Adrenal gland (tissue), 12 donors: ENCODE measurements around the gene ZNF837. TPM values are rescaled to one million over a fixed set of nuclear protein-coding genes. Genes with fewer than 3 reads are reported as not detected.

Experiments used
- DNase-seq, 7 donors: peaks; one replicate each; pipeline ENCODE4 v3.0.0-alpha.2; 2019 to 2020
- H3K27ac ChIP-seq, 5 donors: fragments of 200-600 bp; sonication (generic) in 4 of 5; 1 replicate in 3 of 5; 2 replicates in 2 of 5; pipeline versions ENCODE4 v1.5.1 to v1.8.0; 2016 to 2020; ENCODE audit warnings: mild to moderate bottlenecking in 1 of 5
- H3K27me3 ChIP-seq: fragments of 200-600 bp; 2 replicates; pipeline ENCODE4 v1.8.0; 2021
- H3K36me3 ChIP-seq, 2 donors: fragments of 200-600 bp; replicated peaks in 1 of 2; 1 replicate in 1 of 2; 2 replicates in 1 of 2; pipeline versions ENCODE4 v1.5.1 to v1.8.0; 2018 to 2022
- H3K4me1 ChIP-seq, 2 donors: fragments of 200-600 bp; replicated peaks in 1 of 2; 1 replicate in 1 of 2; 2 replicates in 1 of 2; pipeline versions ENCODE4 v1.5.1 to v1.8.0; 2018 to 2021
- H3K4me3 ChIP-seq, 4 donors: fragments of 200-600 bp; sonication (generic) in 3 of 4; one replicate each; pipeline ENCODE4 v1.5.1; 2016 to 2018
- H3K9me3 ChIP-seq, 3 donors: fragments of 200-600 bp; sonication (generic) in 1 of 3; replicated peaks in 1 of 3; 1 replicate in 2 of 3; 2 replicates in 1 of 3; pipeline versions ENCODE4 v1.5.1 to v1.8.0; 2016 to 2021
- POLR2A ChIP-seq, 2 donors: fragments of 450-650 bp; IDR thresholded peaks; one replicate each; pipeline ENCODE4 v1.6.1; 2017; ENCODE audit warnings: antibody characterized with exemption in 2 of 2, mild to moderate bottlenecking in 2 of 2, moderate library complexity in 1 of 2
- WGBS, 4 donors: extraction: QIAGEN DNeasy Blood & Tissue Kit in 2 of 4; methylation state at CpG; one replicate each; pipeline versions ENCODE4 v1.1.5 to v1.1.7; 2013 to 2017; 5-methylcytosine and 5-hydroxymethylcytosine counted together
- intact Hi-C, 2 donors: fragments of 100-400 bp; cut with DNase I; formaldehyde crosslinking; loops; one replicate each; pipeline versions ENCODE4 v1.14.1 to v1.15.0; 2022 to 2023
- microRNA-seq, 3 donors: library from miRNA; unstranded; fragments of <30 nt; microRNA quantifications; one replicate each; pipeline ENCODE4, GENCODE V29; 2017 to 2020
- polyA plus RNA-seq, 3 donors: library from polyadenylated mRNA; stranded (reverse); fragments of 200-250 nt in 2 of 3; fragments of 350-450 nt in 1 of 3; fragmentation: Illumina TruSeq in 1 of 3; extraction: RNeasy Lipid Tissue Mini Kit (QIAGEN cat#74804) in 1 of 3; gene quantifications; one replicate each; pipeline ENCODE4 v1.2.3, GENCODE V29; 2013 to 2014
- small RNA-seq, 2 donors: library from RNA; depleted of rRNA; stranded (forward); fragments of <200 nt; gene quantifications; one replicate each; pipeline ENCODE3, GENCODE V24; 2016
- total RNA-seq, 9 donors: library from RNA; depleted of rRNA in 4 of 9; stranded (reverse); fragments of >200 nt in 4 of 9; fragments of 120-200 nt in 1 of 9; fragmentation: NEBNext Ultra II Directional in 1 of 9; extraction: Animal tissue kit (Norgen Biotek cat#: 25700) in 1 of 9; gene quantifications; one replicate each; pipeline versions ENCODE4 v1.1.0 to v1.2.4, GENCODE V29; 2013 to 2023
- TF ChIP-seq, protein P1 (sequence below), 6 experiments: fragments of 450-650 bp in 4 of 6; fragments of 200-600 bp in 2 of 6; sonication (generic) in 1 of 6; IDR thresholded peaks; 1 replicate in 5 of 6; 2 replicates in 1 of 6; pipeline versions ENCODE4 v1.5.1 to v1.8.0; 2016 to 2021; ENCODE audit warnings: antibody characterized with exemption in 6 of 6, mild to moderate bottlenecking in 2 of 6, moderate library complexity in 1 of 6
- donor health status: healthy with polysubstance abuse.
- donor health status: Bipolar disorder and iron deficiency.
- donor health status: DM: yes; HTN: yes; CAD: no.
- donor health status: DM: no; HTN: no; CAD: no.
- donor health status: DM: no; HTN: no; CAD: no.
- donor health status: DM: yes; HTN: yes; CAD: no.

Gene ZNF837
- total and polyA plus RNA-seq, 12 donors, result 0.09 to 10.5 (median 4.6) TPM

DNA sequence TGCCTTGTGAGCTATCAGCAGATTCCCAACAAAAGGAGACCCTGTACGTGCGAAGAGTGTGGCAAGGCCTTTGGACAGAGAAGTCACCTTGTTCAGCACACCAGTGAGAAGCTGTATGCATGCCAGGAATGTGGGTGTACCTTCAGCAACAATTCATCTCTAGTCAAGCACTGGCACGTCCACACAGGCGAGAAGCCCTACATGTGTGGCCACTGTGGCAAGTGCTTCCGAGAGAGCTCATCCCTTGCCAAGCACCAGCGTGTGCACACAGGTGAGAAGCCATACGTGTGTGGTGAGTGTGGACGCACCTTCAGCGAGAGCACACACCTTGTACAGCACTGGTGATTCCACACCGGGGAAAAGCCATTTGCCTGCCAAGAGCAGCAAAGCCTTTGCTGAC is 61.6 kb downstream of the ZNF837 start:
- no peaks in the 10 kb centered on the region for H3K9me3 ChIP-seq
- H3K27ac ChIP-seq, result no peak overlapping the region
- H3K36me3 ChIP-seq, result peaks cover 0 to 13% of the 10 kb centered on the region in 2 donors
- H3K4me1 ChIP-seq, result no peaks in the 10 kb centered on the region
- DNase-seq, result no peak
- WGBS, 4 donors, result 93 to 100% (median 95%) methylated on average over 3 to 10 of the region's 10 CpGs
- intact Hi-C loops, result no loop called here
- no peaks in the 10 kb centered on the region for H3K27me3 ChIP-seq
- TF ChIP-seq, protein P1, sequence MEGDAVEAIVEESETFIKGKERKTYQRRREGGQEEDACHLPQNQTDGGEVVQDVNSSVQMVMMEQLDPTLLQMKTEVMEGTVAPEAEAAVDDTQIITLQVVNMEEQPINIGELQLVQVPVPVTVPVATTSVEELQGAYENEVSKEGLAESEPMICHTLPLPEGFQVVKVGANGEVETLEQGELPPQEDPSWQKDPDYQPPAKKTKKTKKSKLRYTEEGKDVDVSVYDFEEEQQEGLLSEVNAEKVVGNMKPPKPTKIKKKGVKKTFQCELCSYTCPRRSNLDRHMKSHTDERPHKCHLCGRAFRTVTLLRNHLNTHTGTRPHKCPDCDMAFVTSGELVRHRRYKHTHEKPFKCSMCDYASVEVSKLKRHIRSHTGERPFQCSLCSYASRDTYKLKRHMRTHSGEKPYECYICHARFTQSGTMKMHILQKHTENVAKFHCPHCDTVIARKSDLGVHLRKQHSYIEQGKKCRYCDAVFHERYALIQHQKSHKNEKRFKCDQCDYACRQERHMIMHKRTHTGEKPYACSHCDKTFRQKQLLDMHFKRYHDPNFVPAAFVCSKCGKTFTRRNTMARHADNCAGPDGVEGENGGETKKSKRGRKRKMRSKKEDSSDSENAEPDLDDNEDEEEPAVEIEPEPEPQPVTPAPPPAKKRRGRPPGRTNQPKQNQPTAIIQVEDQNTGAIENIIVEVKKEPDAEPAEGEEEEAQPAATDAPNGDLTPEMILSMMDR (IDR thresholded peaks at IDR 0.05), result no peak
- no peak for TF ChIP-seq POLR2A (IDR thresholded peaks at IDR 0.05)
- no peak overlapping the region for H3K4me3 ChIP-seq

DNA sequence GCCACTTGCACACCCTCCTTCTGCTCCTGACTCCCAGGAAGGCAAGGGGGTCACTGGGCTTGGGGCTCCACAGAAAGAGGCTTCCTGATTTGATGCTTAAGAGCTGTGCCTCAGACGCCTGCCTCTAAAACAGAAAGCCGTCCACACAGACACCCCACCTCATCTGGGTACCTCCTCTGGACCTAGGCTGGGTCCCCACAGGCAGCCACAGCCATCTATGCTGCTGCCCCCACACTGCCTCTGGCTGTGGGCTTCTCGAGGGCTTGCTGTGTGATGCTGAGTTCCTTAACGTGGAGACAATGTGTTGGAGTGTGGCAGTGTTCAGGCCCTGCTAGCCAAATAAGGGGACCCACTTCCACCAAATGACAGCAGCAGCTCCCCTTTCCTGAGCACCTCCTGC is 62.5 kb downstream of the ZNF837 start:
- Histone ChIP-seq H3K27me3 (no peaks in the 10 kb centered on the region), H3K4me3 (no peak overlapping the region), H3K4me1 (no peaks in the 10 kb centered on the region), H3K36me3 (peaks cover 0 to 20% of the 10 kb centered on the region in 2 donors), H3K27ac (no peak overlapping the region), H3K9me3 (no peaks in the 10 kb centered on the region)
- 76 to 85% (median 85%) methylated on average over 3 to 4 of the region's 4 CpGs for WGBS, 4 donors
- intact Hi-C loops, result no loop called here
- no peak for DNase-seq
- TF ChIP-seq, protein P1 (IDR thresholded peaks at IDR 0.05), result no peak
- no peak for TF ChIP-seq POLR2A (IDR thresholded peaks at IDR 0.05)

Small RNAs within 50 kb of the gene (microRNA-seq; reads per million reads assigned to microRNA genes)
- gene MIR4754, result 0 to 0.57 (median 0.45) reads per million in 3 donors
- gene MIR6806, result 0 to 0.28 (median 0) reads per million in 3 donors

Small RNAs within 50 kb of the gene (small RNA-seq; reads per million reads assigned to genes)
- gene MIR4754 (0 to 0.24 reads per million in 2 donors), gene MIR6806 (0 to 0.08 reads per million in 2 donors), gene RNA5SP473 (0.08 to 0.59 reads per million in 2 donors)

Other genes starting within 250 kb of the ZNF837 start
- 10 to 100 TPM in 5 of 9 donors, 1 to 10 TPM in 4; 7.4 to 19.5 (median 10.5) TPM for gene ZNF329, start 230.2 kb downstream of the ZNF837 start, total RNA-seq
- 10 to 100 TPM in 1 of 3 donors, 1 to 10 TPM in 2; 2.7 to 13.4 (median 3.5) TPM for gene ZNF329, start 230.2 kb downstream of the ZNF837 start, polyA plus RNA-seq
- 10 to 100 TPM; 19.2 to 34.5 (median 23.0) TPM for gene ZNF274, start 198.0 kb downstream of the ZNF837 start, total RNA-seq
- 10 to 100 TPM; 12.4 to 22.2 (median 14.4) TPM for gene ZNF274, start 198.0 kb downstream of the ZNF837 start, polyA plus RNA-seq
- gene ZNF544, start 152.1 kb downstream of the ZNF837 start, total RNA-seq, result 100 to 1,000 TPM in 1 of 9 donors, 10 to 100 TPM in 8; 24.6 to 170 (median 31.4) TPM
- gene ZNF544, start 152.1 kb downstream of the ZNF837 start, polyA plus RNA-seq, result 10 to 100 TPM; 10.8 to 26.5 (median 24.9) TPM
- gene ZNF8, start 102.1 kb downstream of the ZNF837 start, total RNA-seq, result 1 to 10 TPM; 5.8 to 8.6 (median 6.7) TPM
- 1 to 10 TPM; 1.6 to 2.6 (median 2.4) TPM for gene ZNF8, start 102.1 kb downstream of the ZNF837 start, polyA plus RNA-seq
- 10 to 100 TPM; 18.4 to 56.8 (median 31.4) TPM for gene ERVK3-1, start 75.7 kb downstream of the ZNF837 start, total RNA-seq
- 10 to 100 TPM; 36.3 to 70.5 (median 48.4) TPM for gene ERVK3-1, start 75.7 kb downstream of the ZNF837 start, polyA plus RNA-seq
- gene ZSCAN22, start 54.0 kb downstream of the ZNF837 start, total RNA-seq, result 1 to 10 TPM; 1.8 to 4.8 (median 3.3) TPM
- 1 to 10 TPM in 2 of 3 donors, under 1 TPM in 1; 0.98 to 3.1 (median 1.2) TPM for gene ZSCAN22, start 54.0 kb downstream of the ZNF837 start, polyA plus RNA-seq
- 10 to 100 TPM in 3 of 9 donors, 1 to 10 TPM in 5, under 1 TPM in 1; 0.39 to 20.9 (median 6.5) TPM for gene A1BG, start 27.5 kb downstream of the ZNF837 start, total RNA-seq
- gene A1BG, start 27.5 kb downstream of the ZNF837 start, polyA plus RNA-seq, result 10 to 100 TPM in 2 of 3 donors, not detected in 1; 31.3 to 41.3 TPM
- 1 to 10 TPM in 8 of 9 donors, under 1 TPM in 1; 0.35 to 8.1 (median 1.5) TPM for gene ZNF497, start 18.3 kb downstream of the ZNF837 start, total RNA-seq
- gene ZNF497, start 18.3 kb downstream of the ZNF837 start, polyA plus RNA-seq, result 1 to 10 TPM in 2 of 3 donors, under 1 TPM in 1; 0.20 to 2.2 (median 2.0) TPM
- 1,000 to 10,000 TPM in 7 of 9 donors, 100 to 1,000 TPM in 2; 839 to 1,999 (median 1,219) TPM for gene RPS5, start 6.2 kb upstream of the ZNF837 start, total RNA-seq
- gene RPS5, start 6.2 kb upstream of the ZNF837 start, polyA plus RNA-seq, result 1,000 to 10,000 TPM in 1 of 3 donors, 100 to 1,000 TPM in 2; 555 to 1,093 (median 722) TPM
- not detected for gene RNF225, start 14.6 kb upstream of the ZNF837 start, total RNA-seq
- gene RNF225, start 14.6 kb upstream of the ZNF837 start, polyA plus RNA-seq, result not detected
- 10 to 100 TPM; 11.7 to 37.5 (median 15.9) TPM for gene ZNF584, start 27.6 kb upstream of the ZNF837 start, total RNA-seq
- gene ZNF584, start 27.6 kb upstream of the ZNF837 start, polyA plus RNA-seq, result 10 to 100 TPM in 1 of 3 donors, 1 to 10 TPM in 2; 7.1 to 12.3 (median 9.7) TPM
- 10 to 100 TPM in 1 of 9 donors, 1 to 10 TPM in 8; 2.4 to 12.0 (median 4.9) TPM for gene ZNF132, start 59.1 kb upstream of the ZNF837 start, total RNA-seq
- gene ZNF132, start 59.1 kb upstream of the ZNF837 start, polyA plus RNA-seq, result 1 to 10 TPM; 1.3 to 3.2 (median 1.4) TPM
- 1 to 10 TPM; 3.1 to 8.7 (median 6.7) TPM for gene ZNF324B, start 70.6 kb upstream of the ZNF837 start, total RNA-seq
- gene ZNF324B, start 70.6 kb upstream of the ZNF837 start, polyA plus RNA-seq, result 1 to 10 TPM; 1.4 to 3.6 (median 1.5) TPM
- 10 to 100 TPM in 6 of 9 donors, 1 to 10 TPM in 3; 7.5 to 58.3 (median 15.4) TPM for gene ZNF324, start 86.0 kb upstream of the ZNF837 start, total RNA-seq
- gene ZNF324, start 86.0 kb upstream of the ZNF837 start, polyA plus RNA-seq, result 1 to 10 TPM; 2.1 to 7.2 (median 3.5) TPM
- 10 to 100 TPM in 8 of 9 donors, 1 to 10 TPM in 1; 8.4 to 21.6 (median 14.5) TPM for gene ZNF446, start 95.3 kb upstream of the ZNF837 start, total RNA-seq
- gene ZNF446, start 95.3 kb upstream of the ZNF837 start, polyA plus RNA-seq, result 10 to 100 TPM in 2 of 3 donors, 1 to 10 TPM in 1; 2.7 to 30.8 (median 25.6) TPM
- 10 to 100 TPM in 3 of 9 donors, 1 to 10 TPM in 6; 3.8 to 17.1 (median 9.1) TPM for gene SLC27A5, start 131.0 kb upstream of the ZNF837 start, total RNA-seq
- 10 to 100 TPM in 2 of 3 donors, 1 to 10 TPM in 1; 5.9 to 18.3 (median 17.5) TPM for gene SLC27A5, start 131.0 kb upstream of the ZNF837 start, polyA plus RNA-seq
- gene ZBTB45, start 138.8 kb upstream of the ZNF837 start, total RNA-seq, result 10 to 100 TPM in 8 of 9 donors, 1 to 10 TPM in 1; 2.6 to 20.4 (median 14.7) TPM
- gene ZBTB45, start 138.8 kb upstream of the ZNF837 start, polyA plus RNA-seq, result 10 to 100 TPM in 1 of 3 donors, 1 to 10 TPM in 2; 1.7 to 12.6 (median 7.9) TPM
- gene TRIM28, start 163.0 kb upstream of the ZNF837 start, total RNA-seq, result 100 to 1,000 TPM; 161 to 279 (median 220) TPM
- 100 to 1,000 TPM; 245 to 302 (median 254) TPM for gene TRIM28, start 163.0 kb upstream of the ZNF837 start, polyA plus RNA-seq
- gene CHMP2A, start 174.1 kb upstream of the ZNF837 start, total RNA-seq, result 100 to 1,000 TPM; 146 to 246 (median 199) TPM
- gene CHMP2A, start 174.1 kb upstream of the ZNF837 start, polyA plus RNA-seq, result 100 to 1,000 TPM; 273 to 560 (median 394) TPM
- gene UBE2M, start 177.6 kb upstream of the ZNF837 start, total RNA-seq, result 100 to 1,000 TPM in 1 of 9 donors, 10 to 100 TPM in 8; 19.9 to 164 (median 77.2) TPM
- 100 to 1,000 TPM in 1 of 3 donors, 10 to 100 TPM in 2; 51.1 to 193 (median 55.6) TPM for gene UBE2M, start 177.6 kb upstream of the ZNF837 start, polyA plus RNA-seq
- 10 to 100 TPM; 13.8 to 77.0 (median 33.2) TPM for gene MZF1, start 192.3 kb upstream of the ZNF837 start, total RNA-seq
- 100 to 1,000 TPM in 2 of 3 donors, 1 to 10 TPM in 1; 8.7 to 152 (median 130) TPM for gene MZF1, start 192.3 kb upstream of the ZNF837 start, polyA plus RNA-seq